Left renal cortex interstitium (tissue), 4 donors: ENCODE results near the gene VWA7. TPM values are rescaled to one million over a fixed set of nuclear protein-coding genes. Genes with fewer than 3 reads are reported as not detected.

Experiments
- DNase-seq, 4 donors: peaks; one replicate each; pipeline ENCODE4 v3.0.0-alpha.2; 2013; ENCODE audit warnings: low read depth in 4 of 4, low spot score in 2 of 4, missing footprints in 1 of 4
- polyA plus RNA-seq, 4 donors: library from polyadenylated mRNA; unstranded; fragments of 120-200 nt; gene quantifications; one replicate each; pipeline ENCODE4 v1.2.1, GENCODE V29; 2013; ENCODE audit not compliant: insufficient read length in 4 of 4

The VWA7 gene
- polyA plus RNA-seq, 4 donors = 8.1 to 10.7 (median 9.6) TPM

DNA sequence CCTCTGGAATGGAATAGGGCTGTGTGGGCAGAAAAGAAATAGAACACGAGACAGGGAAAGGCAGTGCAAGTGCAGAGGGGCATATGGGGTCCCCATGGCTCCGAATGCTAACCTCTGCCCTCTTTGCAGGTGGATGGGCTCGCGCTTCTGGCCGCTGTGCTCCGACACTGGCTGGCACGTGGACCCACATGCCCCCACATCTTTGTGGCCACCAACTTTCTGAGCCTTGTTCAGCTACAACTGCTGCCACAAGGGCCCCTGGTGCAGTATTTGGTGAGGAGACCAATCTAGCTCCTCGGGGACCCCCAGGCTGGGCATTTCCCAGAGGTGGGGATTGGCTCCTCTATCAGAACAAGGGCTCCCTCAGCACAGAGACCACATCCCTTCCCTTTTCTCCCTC is 15.8 kb downstream of the VWA7 start:
- no peak for DNase-seq

DNA sequence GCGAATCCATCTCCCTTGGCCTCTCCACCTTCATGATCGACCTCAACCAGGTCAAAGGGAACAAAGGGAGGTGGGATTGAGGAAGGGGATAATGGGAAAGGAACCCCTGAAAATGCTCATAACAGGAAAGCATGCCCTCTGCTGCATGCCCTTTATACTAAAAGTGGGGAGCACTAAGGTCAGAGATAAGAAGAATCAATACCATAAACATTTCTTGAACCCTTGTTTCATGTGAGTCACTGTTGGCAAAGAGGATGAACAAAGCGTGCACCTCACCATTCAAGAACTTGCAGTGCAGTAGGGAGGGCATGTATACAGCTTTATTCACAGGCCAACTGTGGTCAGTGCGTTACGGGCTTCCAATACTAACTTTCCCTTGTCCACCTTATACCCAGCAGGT is 16.3 kb downstream of the VWA7 start:
- no peak for DNase-seq

DNA sequence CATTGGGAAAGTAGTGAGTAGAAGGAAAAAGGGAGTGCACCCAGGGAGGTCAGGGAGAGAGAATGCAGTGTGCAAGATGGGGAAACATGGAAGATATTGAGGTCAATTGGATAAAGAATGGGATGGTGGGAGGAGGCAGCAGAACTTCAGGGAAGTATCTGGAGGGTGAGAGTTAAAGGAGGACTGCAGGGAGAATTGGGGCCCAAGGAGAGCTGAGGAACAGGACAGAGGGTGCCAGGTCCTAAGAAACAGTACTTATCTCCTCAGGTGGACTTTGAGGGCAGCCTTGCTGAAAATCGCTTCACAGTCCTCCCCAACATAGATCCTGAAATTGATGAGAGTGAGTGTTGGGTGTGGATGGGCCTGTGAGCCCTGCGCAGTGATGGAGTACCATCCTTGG is 18.8 kb downstream of the VWA7 start:
- DNase-seq = no peak

GRCh38 chr6:31752739-31753319 is 24.3 kb downstream of the VWA7 start:
- no peak for DNase-seq

GRCh38 chr6:31750411-31751022 is 26.6 kb downstream of the VWA7 start:
- no peak for DNase-seq

DNA sequence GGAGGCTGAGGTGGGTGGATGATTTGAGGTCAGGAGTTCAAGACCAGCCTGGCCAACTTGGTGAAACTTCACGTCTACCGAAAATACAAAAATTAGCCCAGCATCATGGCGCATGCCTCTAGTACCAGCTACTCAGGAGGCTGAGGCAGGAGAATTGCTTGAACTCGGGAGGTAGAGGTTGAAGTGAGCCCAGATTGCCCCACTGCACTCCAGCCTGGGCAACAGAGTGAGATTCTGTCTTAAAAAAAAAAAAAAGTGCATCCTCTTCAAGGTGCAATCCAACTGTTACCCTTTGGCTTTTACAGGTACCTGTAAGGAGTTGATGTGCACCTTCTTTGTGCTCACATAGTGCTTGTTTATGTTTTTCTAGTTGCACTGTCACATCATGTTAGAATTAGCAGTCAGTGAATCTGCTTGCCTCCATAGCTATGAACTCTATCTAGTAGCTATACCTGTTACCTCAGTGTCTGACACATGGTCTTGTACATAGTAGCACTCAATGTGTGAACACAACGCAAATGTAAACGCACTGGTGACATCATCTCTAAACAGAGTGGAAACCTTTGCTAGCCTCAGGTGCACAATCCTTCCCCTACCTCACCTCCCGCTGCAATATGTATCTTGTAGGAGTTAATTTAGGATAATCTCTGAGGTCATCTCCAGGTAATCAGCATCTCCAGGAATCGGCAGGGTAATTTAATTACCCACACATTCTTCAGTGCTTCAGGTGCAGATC is 27.7 kb downstream of the VWA7 start:
- DNase-seq = no peak

- no peak for DNase-seq
Measured at GRCh38 chr6:31744422-31744821, 32.7 kb downstream of the VWA7 start.

DNA sequence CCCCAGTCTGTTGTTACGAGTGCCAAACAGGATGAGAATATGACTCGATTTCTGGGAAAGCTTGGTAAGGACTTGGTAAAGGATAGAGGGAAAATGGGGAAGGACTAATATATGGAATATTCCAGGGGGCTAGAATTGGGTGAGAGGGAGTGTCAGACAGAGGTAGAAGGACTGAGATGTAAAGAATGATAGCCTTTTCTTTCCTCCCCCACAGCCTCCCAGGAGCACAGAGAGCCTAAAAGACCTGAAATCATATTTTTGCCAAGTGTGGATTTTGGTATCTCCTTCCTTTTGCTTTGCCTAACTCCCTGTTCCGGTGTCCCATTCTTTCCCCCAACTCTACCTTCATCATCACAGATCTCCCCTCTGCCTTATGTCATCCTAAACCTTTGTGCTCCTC is 34.2 kb downstream of the VWA7 start:
- no peak for DNase-seq

GRCh38 chr6:31741815-31742214 is 35.3 kb downstream of the VWA7 start:
- no peak for DNase-seq

DNA sequence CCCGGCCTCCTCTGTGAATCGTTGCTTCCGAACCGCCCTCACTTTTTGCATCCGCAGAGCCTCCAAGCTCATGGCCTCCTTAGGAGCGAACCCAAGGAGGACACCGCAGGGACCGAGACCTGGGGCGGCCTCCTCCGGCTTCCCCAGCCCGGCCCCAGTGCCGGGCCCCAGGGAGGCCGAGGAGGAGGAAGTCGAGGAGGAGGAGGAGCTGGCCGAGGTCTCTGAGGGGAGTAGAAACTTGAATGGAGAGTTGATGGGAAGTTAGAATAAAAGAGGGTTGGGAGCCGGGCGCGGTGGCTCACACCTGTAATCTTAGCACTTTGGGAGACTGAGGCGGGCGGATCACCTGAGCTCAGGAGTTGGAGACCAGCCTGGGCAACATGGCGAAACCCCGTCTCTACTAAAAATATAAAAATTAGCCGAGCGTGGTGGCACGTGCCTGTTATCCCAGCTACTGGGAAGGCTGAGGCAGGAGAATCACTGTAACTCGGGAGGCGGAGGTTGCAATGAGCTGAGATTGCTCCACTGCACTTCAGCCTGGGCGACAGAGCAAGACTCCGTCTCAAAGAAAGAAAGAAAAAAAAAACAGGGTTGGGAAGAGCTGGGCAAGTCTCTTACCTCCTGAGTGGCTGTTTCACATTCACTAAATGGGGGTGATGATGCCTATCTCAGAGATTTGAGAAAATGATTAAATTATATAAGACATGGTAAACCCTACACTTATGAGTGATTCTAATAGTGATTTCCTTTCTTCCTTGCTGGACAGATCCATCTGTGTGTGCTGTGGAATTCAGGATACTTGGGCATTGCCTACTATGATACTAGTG is 36.5 kb downstream of the VWA7 start:
- DNase-seq = no peak

- DNase-seq = peak; percentile 96 to 100 (median 98)
Measured at GRCh38 chr6:31739639-31740396, 37.3 kb downstream of the VWA7 start, which contains the start of gene MSH5. MSH5 (plus strand) TSS chr6:31740005; CDS start chr6:31740467, 462 bp downstream.

DNA sequence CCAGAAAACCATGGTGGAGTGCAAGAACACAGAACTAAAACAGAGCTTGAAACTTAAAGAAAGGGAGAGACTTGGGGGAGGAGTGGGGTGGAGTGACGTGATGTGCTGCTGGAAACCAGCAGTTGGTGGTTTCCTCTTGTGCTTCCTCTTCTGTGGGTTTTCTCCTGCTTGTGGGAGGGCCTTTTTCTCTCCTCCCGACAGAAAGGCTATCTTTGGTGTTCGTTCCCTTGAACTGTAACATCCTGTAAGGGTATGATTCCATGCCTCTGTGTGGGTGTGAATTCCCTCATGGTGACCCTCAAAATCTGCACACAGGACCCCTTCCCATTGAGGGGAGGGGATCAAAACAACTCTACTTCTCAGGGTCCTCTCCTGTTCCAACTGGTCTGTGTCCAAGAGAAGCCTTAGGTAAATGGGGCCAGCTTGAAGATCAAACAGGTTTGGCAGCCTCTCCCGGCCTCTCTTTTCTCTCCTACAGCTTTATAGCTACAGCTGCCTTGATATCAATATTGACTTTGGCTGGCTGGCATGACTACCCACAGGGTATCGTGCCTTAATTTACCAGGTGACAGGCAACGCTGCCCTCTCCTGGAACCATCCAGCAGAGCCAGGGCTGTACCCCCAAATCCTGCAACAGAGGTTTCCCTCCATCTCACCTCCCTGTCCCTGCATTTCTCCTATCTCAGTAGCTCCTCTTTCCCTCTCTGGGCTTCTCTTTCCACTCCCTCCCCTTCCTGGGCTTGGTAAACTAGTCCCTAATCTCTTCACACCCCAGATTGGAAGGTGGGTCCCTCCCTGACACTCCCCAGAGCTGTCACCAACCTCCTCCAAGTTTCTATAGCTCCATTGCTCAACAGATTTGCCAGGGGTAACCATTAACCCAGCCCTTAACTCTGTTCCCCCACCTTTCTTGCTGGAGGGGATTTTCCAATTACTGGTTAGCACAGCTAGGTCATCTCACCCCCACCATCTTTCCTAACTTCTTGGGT is 38.8 kb downstream of the VWA7 start:
- DNase-seq = peak in 3 of 4 donors; percentile 62 to 79 (median 72)

DNA sequence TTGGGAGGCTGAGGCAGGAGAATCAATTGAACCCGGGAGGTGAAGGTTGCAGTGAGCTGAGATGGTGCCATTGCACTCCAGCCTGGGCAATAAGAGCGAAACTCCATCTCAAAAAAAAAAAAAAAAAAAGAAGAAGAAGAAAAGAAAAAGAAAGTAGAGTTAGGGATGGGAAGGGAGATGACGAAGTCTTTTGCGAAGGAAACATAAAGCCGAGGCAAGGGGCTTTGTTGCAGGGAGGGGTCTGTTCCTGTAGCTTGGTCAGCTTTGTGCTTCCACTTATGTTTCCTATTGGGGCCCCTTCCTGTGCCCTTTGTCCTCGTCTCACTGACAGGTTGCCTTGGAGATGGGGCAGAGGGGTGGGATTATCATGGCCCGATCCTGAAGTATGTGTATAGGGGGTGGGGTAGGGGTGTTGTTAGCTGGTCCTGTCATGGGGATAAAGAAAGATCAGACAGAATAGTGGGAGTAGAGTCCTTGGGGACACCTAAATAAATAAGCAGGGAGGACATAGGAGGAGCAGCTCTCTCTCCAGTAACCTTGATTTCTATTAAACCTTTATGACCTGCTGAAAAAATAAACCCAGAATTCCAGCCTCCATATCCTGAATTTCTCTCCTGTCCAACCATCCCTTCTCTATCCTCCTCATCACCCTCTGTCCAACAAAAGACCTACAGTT is 39.7 kb downstream of the VWA7 start:
- DNase-seq = peak in 3 of 4 donors; percentile 62 to 70 (median 67)

GRCh38 chr6:31736768-31737314 is 40.3 kb downstream of the VWA7 start:
- DNase-seq = no peak

- DNase-seq = peak in 3 of 4 donors; percentile 67 to 76 (median 71)
Measured at GRCh38 chr6:31736021-31736767, 40.9 kb downstream of the VWA7 start, which contains the start of gene CLIC1. CLIC1 (minus strand) TSS chr6:31736530; CDS start chr6:31736300, 230 bp downstream.

GRCh38 chr6:31734821-31735406 is 42.2 kb downstream of the VWA7 start:
- DNase-seq = no peak

DNA sequence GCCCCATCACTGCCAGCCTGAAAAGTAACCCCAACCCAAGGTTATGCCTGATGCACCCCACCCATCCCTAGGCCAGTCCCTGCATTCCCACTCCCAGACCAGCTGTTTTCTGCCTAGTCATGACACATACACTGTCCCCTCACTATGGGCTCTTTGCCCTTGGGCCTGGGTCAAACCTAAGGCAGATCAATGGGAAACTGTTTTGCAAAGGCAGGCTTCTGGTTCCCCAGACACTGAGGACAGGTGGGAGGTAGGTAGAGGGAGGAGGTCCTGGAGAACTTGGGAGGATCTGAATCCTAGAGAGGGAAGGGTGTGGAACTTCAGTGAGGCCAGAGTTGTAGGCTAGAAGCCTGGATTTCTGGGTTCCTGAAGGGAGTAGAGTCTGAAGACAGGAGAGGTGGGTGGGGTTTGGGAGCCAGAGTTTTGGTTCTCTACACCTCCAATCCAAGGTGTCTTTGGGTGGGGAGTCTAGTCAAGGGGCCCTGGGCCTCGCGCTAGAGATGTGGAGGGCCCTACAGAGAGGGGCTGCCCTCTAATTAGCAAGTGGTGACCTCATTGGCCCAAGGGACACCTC is 42.8 kb downstream of the VWA7 start:
- DNase-seq = no peak
